GM18907 (cell line): ENCODE measurements around the gene SIM1.
"Not testable (repeated sequence)": the region's sequence is repeated elsewhere in the genome, so short reads cannot be mapped to it uniquely, and the experiment has no call there.

Source experiments
- ATAC-seq: cut with Tn5 transposase; IDR thresholded peaks from one replicate; pipeline ENCODE4 v1.9.1; 2021; ENCODE audit warnings: mild to moderate bottlenecking, moderate library complexity; ENCODE audit not compliant: unreplicated experiment

The SIM1 gene

DNA sequence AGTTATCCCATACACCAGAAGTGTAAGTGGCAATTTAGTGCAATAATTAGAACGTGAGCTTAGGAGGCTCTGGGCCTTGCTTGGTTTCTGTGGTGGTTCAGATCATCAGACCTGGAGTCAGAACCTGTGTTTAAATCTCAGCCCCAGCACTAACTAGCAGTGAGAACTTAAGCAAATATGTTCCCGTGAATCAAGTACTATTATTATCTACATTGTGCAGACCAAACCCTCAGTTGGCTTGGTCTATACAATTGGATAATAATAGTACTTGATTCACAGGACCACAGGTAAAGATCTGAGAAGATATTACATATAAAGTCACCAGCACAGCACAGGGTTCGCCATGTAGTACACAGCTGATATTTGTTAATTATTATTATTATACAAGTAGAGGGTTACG lies 93.1 kb downstream of the SIM1 start:
- ATAC-seq: no peak

- no peak for ATAC-seq
These were observed 94.5 kb downstream of the SIM1 start for GRCh38 chr6:100370265-100370664.

- ATAC-seq: no peak
These were observed 98.3 kb downstream of the SIM1 start for GRCh38 chr6:100366419-100366818.

DNA sequence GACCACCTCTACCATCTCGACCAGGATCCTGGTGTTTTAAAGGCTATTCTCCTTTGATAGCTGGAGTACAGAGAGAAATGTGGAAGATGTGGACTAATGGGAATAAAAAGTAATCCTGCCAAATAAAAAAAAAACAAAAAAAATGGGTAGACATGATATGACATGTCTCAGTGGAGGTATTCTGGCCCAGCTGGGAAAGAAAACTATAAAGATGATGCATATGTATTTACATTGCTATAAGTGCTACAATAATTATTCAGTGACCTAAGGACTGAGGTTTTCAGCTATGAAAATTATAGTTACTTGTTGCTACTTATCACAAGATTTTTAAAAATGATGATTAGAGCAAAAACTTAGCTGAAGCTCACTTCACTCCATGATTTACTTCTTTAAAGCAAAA lies 101.1 kb downstream of the SIM1 start:
- no peak for ATAC-seq

- not testable (repeated sequence) for ATAC-seq
These were observed 109.7 kb downstream of the SIM1 start for GRCh38 chr6:100354736-100355641.

DNA sequence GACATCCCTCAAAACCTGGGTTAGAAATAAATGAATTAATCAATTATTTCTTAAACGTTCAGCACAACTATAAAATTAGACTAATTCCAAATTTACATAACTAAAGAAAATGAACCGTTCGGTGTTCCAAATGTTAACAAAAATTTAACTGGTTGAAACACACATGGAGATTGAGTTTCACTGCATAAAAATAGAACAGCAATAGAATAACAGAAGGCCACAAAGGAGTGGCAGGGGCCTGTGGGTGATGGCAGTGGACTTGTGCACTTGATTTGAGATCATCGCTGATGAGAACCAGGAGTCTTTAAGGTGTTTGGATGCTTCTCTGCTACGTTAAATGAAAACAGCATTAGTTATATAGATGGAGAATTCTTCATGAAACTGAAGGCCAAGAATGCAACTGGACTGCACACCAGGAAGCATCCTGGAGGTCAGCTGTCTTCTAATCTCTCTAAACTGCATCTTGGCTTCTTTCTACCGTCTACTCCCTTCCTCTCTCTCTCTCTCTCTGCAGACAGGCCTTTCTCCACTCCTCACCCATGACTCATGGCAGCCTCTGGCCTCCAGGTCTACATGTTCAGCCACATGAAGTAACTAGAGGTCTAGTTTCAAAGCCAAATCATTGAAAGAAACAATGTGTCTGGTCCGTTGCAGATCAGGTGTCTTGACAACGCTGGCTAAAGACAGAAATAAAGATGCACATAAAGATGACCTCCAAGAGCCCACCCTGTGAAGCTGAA lies 111.3 kb downstream of the SIM1 start:
- no peak for ATAC-seq

- ATAC-seq: no peak
These were observed 114.6 kb downstream of the SIM1 start for GRCh38 chr6:100350139-100350538.

GRCh38 chr6:100349366-100349765 lies 115.4 kb downstream of the SIM1 start:
- no peak for ATAC-seq

GRCh38 chr6:100347901-100348550 lies 116.7 kb downstream of the SIM1 start:
- peak; percentile 64 for ATAC-seq

DNA sequence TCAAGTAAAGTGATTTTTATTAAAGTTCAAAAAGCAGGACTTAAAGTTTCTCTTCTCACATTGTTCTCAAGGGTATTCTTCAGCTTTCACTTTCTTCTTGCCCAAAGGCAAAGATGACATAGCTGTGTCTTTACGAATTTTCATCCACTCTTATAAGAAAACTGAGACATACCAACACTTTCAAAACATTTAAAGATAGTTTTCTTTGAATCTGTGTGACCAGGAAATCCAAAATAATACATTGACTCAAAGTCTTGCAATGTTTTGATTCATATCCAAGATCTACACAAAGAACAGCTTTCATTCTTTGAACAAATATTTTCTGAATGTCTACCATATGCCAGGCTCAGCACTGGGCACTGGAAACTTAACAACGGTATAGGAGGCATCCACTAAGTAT lies 117.9 kb downstream of the SIM1 start:
- ATAC-seq: no peak

GRCh38 chr6:100346203-100346602 lies 118.5 kb downstream of the SIM1 start:
- ATAC-seq: no peak

DNA sequence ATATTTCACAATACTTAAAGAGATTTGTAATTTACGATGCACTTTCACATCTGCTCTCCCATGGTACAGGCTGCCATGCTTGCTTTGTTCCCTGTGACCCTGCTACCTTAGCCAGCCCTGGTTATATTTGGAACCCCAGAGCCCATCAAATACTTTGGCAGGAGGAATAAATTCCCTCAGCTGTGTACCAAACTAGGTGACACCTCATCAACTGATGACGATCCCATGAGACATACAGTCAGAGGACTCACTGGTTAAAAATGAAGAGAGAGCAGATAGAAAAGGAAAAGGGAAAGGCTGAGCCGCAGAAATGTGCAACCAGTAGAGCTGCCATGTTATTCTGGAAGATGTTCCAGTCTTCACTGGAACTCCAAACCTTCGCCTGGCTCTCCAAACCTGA lies 120.0 kb downstream of the SIM1 start:
- no peak for ATAC-seq

DNA sequence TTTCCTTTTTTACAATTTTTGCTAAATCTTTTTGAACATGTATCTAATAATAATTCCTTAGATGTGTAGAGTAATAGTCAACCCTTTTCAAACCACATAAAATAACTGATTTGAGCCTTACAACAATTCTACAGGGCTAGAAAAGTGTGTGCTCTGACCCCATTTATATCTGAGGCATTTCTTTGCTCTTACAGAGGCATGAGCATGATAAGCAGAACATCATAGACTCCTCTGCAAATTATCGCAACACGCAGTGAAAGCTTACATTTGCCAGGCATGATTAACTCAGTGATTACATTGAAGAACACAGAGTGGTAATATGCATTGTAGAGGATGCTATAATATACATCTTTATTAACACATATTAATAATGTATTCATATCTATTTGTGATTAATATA lies 120.4 kb downstream of the SIM1 start:
- no peak for ATAC-seq

- no peak for ATAC-seq
These were observed 121.2 kb downstream of the SIM1 start for GRCh38 chr6:100343316-100344077.

DNA sequence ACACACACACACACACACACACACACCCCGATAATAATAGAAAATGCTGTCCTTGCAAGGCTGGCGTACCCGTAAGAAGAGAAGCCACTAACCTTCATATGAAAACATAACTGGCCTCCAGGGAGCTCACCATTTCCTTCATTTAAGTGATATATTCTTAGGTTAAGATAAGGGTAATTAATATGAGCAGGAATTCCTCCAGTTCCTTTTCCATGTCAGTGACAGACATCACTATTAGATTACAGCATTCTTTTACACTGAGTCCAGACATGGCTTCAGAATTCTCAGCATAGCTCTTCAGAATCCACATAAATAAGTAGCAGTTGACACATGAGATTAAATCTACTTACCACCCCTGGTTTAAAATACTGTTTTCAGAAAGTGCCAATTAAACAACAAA lies 121.9 kb downstream of the SIM1 start:
- no peak for ATAC-seq

GRCh38 chr6:100339574-100340255 lies 125.0 kb downstream of the SIM1 start:
- no peak for ATAC-seq

GRCh38 chr6:100338090-100338489 lies 126.6 kb downstream of the SIM1 start:
- ATAC-seq: no peak

- ATAC-seq: no peak
These were observed 127.8 kb downstream of the SIM1 start for GRCh38 chr6:100336876-100337275.

DNA sequence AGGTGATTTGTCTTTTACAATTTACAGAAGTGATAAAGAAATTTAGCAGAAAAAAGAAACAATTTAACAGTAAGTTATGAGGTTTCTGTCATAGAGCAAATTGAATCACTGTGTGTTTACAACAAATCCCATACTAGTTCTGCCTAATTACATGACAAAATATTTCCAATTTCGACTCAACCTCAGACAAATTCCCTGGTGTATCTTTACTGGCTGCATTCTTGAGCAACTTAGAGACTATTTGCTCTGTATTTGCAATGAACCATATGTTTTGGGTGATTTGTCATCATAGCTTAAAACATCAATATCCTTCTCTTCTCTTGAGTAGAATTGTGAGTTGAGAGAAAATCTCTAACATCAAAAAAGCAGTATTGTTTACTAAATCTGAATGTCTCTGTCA lies 128.7 kb downstream of the SIM1 start:
- ATAC-seq: no peak
